HEK293 (cell line): ENCODE results near the gene DNASE2B.
"Not testable (repeated sequence)": the region's sequence is repeated elsewhere in the genome, so short reads cannot be mapped to it uniquely, and the experiment has no call there.

Source experiments
- CTCF ChIA-PET: fragments of 350-600 bp; formaldehyde crosslinking; extraction: SDS; loops from one replicate; lab custom pipeline; 2021; ENCODE audit warnings: antibody characterized with exemption; lab: Yijun Ruan, JAX
- POLR2A ChIA-PET: fragments of 300-600 bp; formaldehyde crosslinking; extraction: SDS; loops from one replicate; lab custom pipeline; 2020; ENCODE audit warnings: antibody characterized with exemption, inconsistent platforms; lab: Yijun Ruan, JAX
- H3K27ac ChIP-seq: fragments of 200-500 bp; sonication (Bioruptor generic); 2 replicates; pipeline ENCODE4 v1.5.1; 2014; ENCODE audit warnings: low read depth, low read length, control low read depth, inconsistent platforms; ENCODE audit errors: extremely low read depth
- H3K36me3 ChIP-seq, 2 experiments: fragments of 200-500 bp in 1 of 2; sonication (Bioruptor generic) in 1 of 2; 1 replicate in 1 of 2; 2 replicates in 1 of 2; pipeline ENCODE4 v1.5.1; 2014 to 2017; ENCODE audit warnings: inconsistent platforms in 2 of 2, low read length in 2 of 2; ENCODE audit not compliant: control insufficient read depth in 2 of 2, insufficient read depth in 1 of 2
- H3K4me1 ChIP-seq: fragments of 200-500 bp; sonication (Bioruptor generic); 2 replicates; pipeline ENCODE4 v1.5.1; 2014; ENCODE audit warnings: mild to moderate bottlenecking, low read length, inconsistent platforms; ENCODE audit not compliant: control insufficient read depth, insufficient read depth
- H3K4me3 ChIP-seq: 2 replicates; pipeline ENCODE4 v1.5.1; 2011; ENCODE audit warnings: low read depth, mild to moderate bottlenecking, control low read depth, low read length, moderate library complexity
- H3K9me3 ChIP-seq: fragments of 200-500 bp; sonication (Bioruptor generic); 2 replicates; pipeline ENCODE4 v1.5.1; 2014; ENCODE audit warnings: low read depth, low read length, inconsistent platforms; ENCODE audit not compliant: control insufficient read depth, insufficient read depth
- HOXA7 ChIP-seq: sonication (generic); formaldehyde crosslinking; IDR thresholded peaks from 2 replicates; pipeline ENCODE4 v1.8.1; 2022; ENCODE audit warnings: missing genetic modification reagents, borderline replicate concordance
- KLF1 ChIP-seq: fragments of 450-650 bp; formaldehyde crosslinking; IDR thresholded peaks from 2 replicates; pipeline ENCODE4 v1.5.1; 2016; ENCODE audit warnings: missing biosample characterization, missing genetic modification characterization
- ZIC2 ChIP-seq: fragments of 450-650 bp; formaldehyde crosslinking; IDR thresholded peaks from 2 replicates; pipeline ENCODE4 v1.5.1; 2016; ENCODE audit warnings: missing biosample characterization, missing genetic modification characterization
- ZNF114 ChIP-seq: fragments of 450-650 bp; formaldehyde crosslinking; IDR thresholded peaks from 2 replicates; pipeline ENCODE4 v1.5.0; 2017; ENCODE audit warnings: missing biosample characterization, missing genetic modification characterization
- ZNF146 ChIP-seq: fragments of 450-650 bp; formaldehyde crosslinking; IDR thresholded peaks from 2 replicates; pipeline ENCODE4 v1.5.1; 2016; ENCODE audit warnings: missing biosample characterization, missing genetic modification characterization
- ZNF350 ChIP-seq: fragments of 450-650 bp; formaldehyde crosslinking; IDR thresholded peaks from 2 replicates; pipeline ENCODE4 v1.5.0; 2017; ENCODE audit warnings: missing biosample characterization, mild to moderate bottlenecking, missing genetic modification characterization
- ZNF501 ChIP-seq: fragments of 450-650 bp; formaldehyde crosslinking; IDR thresholded peaks from 2 replicates; pipeline ENCODE4 v1.5.1; 2016; ENCODE audit warnings: missing biosample characterization, missing genetic modification characterization
- ZNF529 ChIP-seq: fragments of 450-650 bp; formaldehyde crosslinking; IDR thresholded peaks from 2 replicates; pipeline ENCODE4 v1.5.1; 2017; ENCODE audit warnings: missing genetic modification characterization, missing biosample characterization; ENCODE audit not compliant: insufficient replicate concordance
- ZNF571 ChIP-seq: fragments of 450-650 bp; formaldehyde crosslinking; IDR thresholded peaks from 2 replicates; pipeline ENCODE4 v1.5.0; 2017; ENCODE audit warnings: missing biosample characterization, missing genetic modification characterization
- ZNF596 ChIP-seq: fragments of 450-650 bp; IDR thresholded peaks from 2 replicates; pipeline ENCODE4 v1.5.0; 2018; ENCODE audit warnings: missing biosample characterization, mild to moderate bottlenecking, missing genetic modification characterization, moderate library complexity
- ZNF76 ChIP-seq: fragments of 450-650 bp; formaldehyde crosslinking; IDR thresholded peaks from 2 replicates; pipeline ENCODE4; 2016; ENCODE audit warnings: low read depth, missing biosample characterization, missing genetic modification characterization, borderline replicate concordance
- ZNF830 ChIP-seq: fragments of 450-650 bp; IDR thresholded peaks from 2 replicates; pipeline ENCODE4 v1.5.0; 2018; ENCODE audit warnings: missing biosample characterization, missing genetic modification characterization, low read depth, mild to moderate bottlenecking, moderate library complexity
- ZSCAN16 ChIP-seq: fragments of 450-650 bp; formaldehyde crosslinking; IDR thresholded peaks from 2 replicates; pipeline ENCODE4 v1.5.1; 2016; ENCODE audit warnings: missing biosample characterization, missing genetic modification characterization
- TF ChIP-seq, protein P1 (sequence below): fragments of 450-650 bp; IDR thresholded peaks from 2 replicates; pipeline ENCODE4 v1.5.1; 2018; ENCODE audit warnings: missing biosample characterization, missing genetic modification characterization
- TF ChIP-seq, protein P2 (sequence below): fragments of 450-650 bp; formaldehyde crosslinking; IDR thresholded peaks from 2 replicates; pipeline ENCODE4 v1.5.1; 2016; ENCODE audit warnings: missing biosample characterization, missing genetic modification characterization, low read depth
- TF ChIP-seq, protein P3 (sequence below): fragments of 450-650 bp; formaldehyde crosslinking; IDR thresholded peaks from 2 replicates; pipeline ENCODE4 v1.5.1; 2016; ENCODE audit warnings: missing biosample characterization, missing genetic modification characterization

Gene DNASE2B

DNA sequence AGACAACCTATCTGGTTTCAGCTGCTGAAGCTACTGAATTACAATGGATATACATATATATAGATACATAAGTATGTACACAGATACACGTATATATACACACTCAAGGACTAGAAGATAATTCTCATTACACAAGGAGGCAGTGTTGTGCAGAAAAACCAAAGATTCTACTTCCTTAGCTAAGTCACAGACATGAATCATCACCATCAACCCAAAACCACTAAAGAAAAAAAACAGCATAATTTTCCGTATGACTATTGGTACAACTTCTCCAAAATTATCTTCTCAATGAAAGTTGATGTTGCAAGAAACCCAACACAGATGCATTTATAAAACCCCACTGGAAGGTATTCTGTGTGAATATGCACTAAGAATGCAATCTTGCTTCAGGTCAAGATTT is 44.0 kb downstream of the DNASE2B start (continued):
- TF ChIP-seq ZNF76 (tag by site-specific recombination) = no peak

DNA sequence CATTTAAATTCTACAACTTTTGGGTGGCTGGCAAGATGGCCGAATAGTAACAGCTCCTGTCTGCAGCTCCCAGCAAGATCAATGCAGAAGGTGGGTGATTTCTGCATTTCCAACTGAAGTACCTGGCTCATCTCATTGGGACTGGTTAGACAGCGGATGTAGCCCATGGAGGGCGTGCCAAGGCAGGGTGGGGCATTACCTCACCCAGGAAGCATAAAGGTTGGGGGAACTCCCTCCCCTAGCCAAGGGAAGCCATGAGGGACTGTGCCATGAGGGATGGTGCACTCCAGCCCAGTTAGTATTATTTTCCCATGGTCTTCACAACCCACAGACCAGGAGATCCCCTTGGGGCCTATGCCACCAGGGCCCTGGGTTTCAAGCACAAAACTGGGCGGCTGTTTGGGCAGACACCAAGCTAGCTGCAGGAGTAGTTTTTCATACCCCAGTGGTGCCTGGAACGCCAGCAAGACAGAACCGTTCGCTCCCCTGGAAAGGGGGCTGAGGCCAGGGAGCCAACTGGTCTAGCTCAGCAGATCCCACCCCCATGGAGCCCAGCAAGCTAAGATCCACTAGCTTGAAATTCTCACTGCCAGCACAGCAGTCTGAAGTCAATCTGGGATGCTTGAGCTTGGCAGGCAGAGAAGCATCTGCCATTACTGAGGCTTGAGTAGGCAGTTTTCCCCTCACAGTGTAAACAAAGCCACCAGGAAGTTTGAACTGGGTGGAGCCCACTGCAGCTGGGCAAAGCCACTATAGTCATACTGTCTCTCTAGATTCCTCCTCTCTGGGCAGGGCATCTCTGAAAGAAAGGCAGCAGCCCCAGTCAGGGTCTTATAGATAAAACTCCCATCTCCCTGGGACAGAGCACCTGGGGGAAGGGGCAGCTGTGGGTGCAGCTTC is 44.7 kb downstream of the DNASE2B start:
- CTCF ChIA-PET = interaction anchor here (0.6 to 3.5 kb wide), 17 partner anchors 8 to 682 kb away, joined by 3 to 29 read pairs (median 3); partner anchors contain the start of gene PRKACB
- H3K4me3 ChIP-seq, H3K27ac ChIP-seq, POLR2A ChIA-PET, H3K9me3 ChIP-seq, H3K4me1 ChIP-seq, H3K36me3 ChIP-seq: not testable (repeated sequence)
- peak; percentile 82 for TF ChIP-seq KLF1 (tag by site-specific recombination)

DNA sequence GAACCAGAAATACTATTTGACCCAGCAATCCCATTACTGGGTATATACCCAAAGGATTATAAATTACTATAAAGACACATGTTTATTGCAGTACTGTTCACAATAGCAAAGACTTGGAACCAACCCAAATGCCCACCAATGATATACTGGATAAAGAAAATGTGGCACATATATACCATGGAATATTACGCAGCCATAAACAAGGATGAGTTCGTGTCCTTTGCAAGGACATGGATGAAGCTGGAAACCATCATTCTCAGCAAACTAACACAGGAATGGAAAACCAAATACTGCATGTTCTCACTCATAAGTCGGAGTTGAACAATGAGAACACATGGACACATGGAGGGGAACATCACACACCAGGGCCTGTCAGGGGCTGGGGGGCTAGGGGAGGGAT is 50.4 kb downstream of the DNASE2B start:
- H3K27ac ChIP-seq = not testable (repeated sequence)
- peak; percentile 66; the same call in 1 of the 2 replicates for TF ChIP-seq ZNF146
- TF ChIP-seq, all 188 proteins: peak for 1; not testable (repeated sequence) for 187
- H3K36me3 ChIP-seq, POLR2A ChIA-PET, H3K9me3 ChIP-seq, H3K4me3 ChIP-seq, H3K4me1 ChIP-seq: not testable (repeated sequence)
- CTCF ChIA-PET = interaction anchor here (0.8 to 1.4 kb wide), 3 partner anchors 14 to 323 kb away, joined by 3 to 4 read pairs (median 4); no protein-coding TSS in a partner anchor

DNA sequence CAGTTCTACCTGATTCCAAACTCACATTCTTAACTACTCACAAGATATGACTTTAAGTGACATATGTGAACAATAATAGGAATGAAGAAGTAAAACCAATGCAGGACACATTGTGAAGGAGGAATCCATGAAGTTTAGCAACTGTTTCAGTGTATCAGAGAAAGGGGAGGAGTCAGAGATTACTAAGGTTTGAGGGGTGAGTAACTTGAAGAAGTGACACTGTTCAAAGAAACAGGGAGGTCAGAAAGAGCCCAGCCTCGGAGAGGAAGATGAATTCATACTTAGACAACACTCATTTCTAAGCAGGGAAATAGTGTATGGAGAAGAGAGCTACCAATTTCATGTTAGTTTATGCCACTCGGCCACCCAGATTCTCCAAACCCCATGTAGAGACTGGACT is 52.6 kb downstream of the DNASE2B start:
- CTCF ChIA-PET = interaction anchor here (0.9 to 1.3 kb wide), 2 partner anchors 8 to 154 kb away, joined by 3 read pairs; no protein-coding TSS in a partner anchor
- Histone ChIP-seq H3K36me3 (no peaks in the 10 kb centered on the region), H3K9me3 (no peaks in the 10 kb centered on the region), H3K4me1 (no peaks in the 10 kb centered on the region), H3K27ac (no peak overlapping the region), H3K4me3 (no peak overlapping the region)
- TF ChIP-seq ZNF114 (tag by site-specific recombination) (no peak), HOXA7 (no peak), ZNF501 (no peak), ZNF830 (no peak), ZSCAN16 (tag by site-specific recombination) (no peak)
- TF ChIP-seq, protein P1, sequence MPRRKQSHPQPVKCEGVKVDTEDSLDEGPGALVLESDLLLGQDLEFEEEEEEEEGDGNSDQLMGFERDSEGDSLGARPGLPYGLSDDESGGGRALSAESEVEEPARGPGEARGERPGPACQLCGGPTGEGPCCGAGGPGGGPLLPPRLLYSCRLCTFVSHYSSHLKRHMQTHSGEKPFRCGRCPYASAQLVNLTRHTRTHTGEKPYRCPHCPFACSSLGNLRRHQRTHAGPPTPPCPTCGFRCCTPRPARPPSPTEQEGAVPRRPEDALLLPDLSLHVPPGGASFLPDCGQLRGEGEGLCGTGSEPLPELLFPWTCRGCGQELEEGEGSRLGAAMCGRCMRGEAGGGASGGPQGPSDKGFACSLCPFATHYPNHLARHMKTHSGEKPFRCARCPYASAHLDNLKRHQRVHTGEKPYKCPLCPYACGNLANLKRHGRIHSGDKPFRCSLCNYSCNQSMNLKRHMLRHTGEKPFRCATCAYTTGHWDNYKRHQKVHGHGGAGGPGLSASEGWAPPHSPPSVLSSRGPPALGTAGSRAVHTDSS (tag by site-specific recombination) = no peak
- POLR2A ChIA-PET = no interaction called here

DNA sequence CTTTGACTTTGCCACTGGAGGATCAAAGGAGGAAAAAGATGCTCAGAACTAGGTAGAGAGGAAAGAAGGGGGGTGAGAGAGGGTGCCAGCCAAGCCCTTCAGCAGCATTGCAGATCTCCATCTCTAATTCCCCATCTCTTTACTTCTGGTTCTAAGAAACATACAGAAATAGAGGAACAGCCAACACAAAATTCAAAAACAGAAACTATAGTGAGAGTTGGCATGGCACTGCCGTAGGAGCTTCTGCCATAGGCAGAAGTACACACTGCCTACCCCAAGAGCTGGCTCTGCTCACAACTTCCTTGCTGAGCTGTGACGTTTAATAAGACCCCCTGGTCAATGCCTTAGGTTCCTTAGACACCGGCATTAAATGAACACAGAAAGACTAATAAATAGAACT is 54.2 kb downstream of the DNASE2B start:
- no peaks in the 10 kb centered on the region for H3K4me1 ChIP-seq
- H3K4me3 ChIP-seq = no peak overlapping the region
- POLR2A ChIA-PET = no interaction called here
- CTCF ChIA-PET = no interaction called here
- no peaks in the 10 kb centered on the region for H3K36me3 ChIP-seq
- no peak overlapping the region for H3K27ac ChIP-seq
- TF ChIP-seq ZNF596 (tag by site-specific recombination) = no peak
- no peaks in the 10 kb centered on the region for H3K9me3 ChIP-seq

DNA sequence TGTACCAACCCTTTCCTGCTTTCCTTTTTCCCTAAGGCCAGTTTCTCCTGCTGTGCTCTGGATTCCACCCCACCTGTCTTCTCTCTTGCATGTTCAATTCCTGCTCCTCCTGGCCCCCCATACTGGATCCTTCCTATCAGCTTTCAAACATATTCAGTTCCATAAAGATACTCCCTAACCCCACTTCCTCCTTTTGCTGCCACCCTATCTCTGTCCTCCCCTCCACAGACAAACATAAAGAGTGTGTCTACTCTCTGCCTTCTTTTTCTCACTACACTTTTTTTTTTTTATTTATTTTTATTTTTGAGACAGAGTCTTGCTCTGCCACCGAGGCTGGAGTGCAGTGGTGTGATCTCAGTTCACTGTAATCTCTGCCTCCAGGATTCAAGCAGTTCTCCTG is 63.8 kb downstream of the DNASE2B start:
- POLR2A ChIA-PET = no interaction called here
- H3K4me1 ChIP-seq = no peaks in the 10 kb centered on the region
- H3K36me3 ChIP-seq = no peaks in the 10 kb centered on the region
- no peak overlapping the region for H3K4me3 ChIP-seq
- H3K27ac ChIP-seq = no peak overlapping the region
- CTCF ChIA-PET = no interaction called here
- no peaks in the 10 kb centered on the region for H3K9me3 ChIP-seq
- TF ChIP-seq ZNF571 (tag by site-specific recombination) (no peak), ZNF350 (tag by site-specific recombination) (no peak), ZNF529 (tag by site-specific recombination) (no peak), ZIC2 (no peak)
- TF ChIP-seq, protein P2, sequence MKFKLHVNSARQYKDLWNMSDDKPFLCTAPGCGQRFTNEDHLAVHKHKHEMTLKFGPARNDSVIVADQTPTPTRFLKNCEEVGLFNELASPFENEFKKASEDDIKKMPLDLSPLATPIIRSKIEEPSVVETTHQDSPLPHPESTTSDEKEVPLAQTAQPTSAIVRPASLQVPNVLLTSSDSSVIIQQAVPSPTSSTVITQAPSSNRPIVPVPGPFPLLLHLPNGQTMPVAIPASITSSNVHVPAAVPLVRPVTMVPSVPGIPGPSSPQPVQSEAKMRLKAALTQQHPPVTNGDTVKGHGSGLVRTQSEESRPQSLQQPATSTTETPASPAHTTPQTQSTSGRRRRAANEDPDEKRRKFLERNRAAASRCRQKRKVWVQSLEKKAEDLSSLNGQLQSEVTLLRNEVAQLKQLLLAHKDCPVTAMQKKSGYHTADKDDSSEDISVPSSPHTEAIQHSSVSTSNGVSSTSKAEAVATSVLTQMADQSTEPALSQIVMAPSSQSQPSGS = no peak
- TF ChIP-seq, protein P3, sequence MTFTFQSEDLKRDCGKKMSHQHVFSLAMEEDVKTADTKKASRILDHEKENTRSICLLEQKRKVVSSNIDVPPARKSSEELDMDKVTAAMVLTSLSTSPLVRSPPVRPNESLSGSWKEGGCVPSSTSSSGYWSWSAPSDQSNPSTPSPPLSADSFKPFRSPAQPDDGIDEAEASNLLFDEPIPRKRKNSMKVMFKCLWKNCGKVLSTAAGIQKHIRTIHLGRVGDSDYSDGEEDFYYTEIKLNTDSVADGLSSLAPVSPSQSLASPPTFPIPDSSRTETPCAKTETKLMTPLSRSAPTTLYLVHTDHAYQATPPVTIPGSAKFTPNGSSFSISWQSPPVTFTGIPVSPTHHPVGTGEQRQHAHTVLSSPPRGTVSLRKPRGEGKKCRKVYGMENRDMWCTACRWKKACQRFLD (tag by site-specific recombination) = no peak
